ENCODE results near the gene EIF5AL1.

The EIF5AL1 gene

GRCh38 chr10:79492256-79492655, 20.1 kb upstream of the EIF5AL1 start:
- Histone ChIP-seq H3K4me3 (replicated peaks; ENCODE audit: insufficient read depth, low read length) (no peak overlapping the region), H3K27me3 (ENCODE audit: insufficient read depth, poor library complexity, severe bottlenecking) (peaks cover 2% of the 10 kb centered on the region), H3K27ac (replicated peaks) (no peak overlapping the region)
- DNase-seq (ENCODE audit: low read depth in 1 of 2, low spot score in 1 of 2) = no peak
- TF ChIP-seq REST (IDR thresholded peaks at IDR 0.05; ENCODE audit: insufficient replicate concordance, low read depth) (no peak), SPI1 (IDR thresholded peaks at IDR 0.05; ENCODE audit: borderline replicate concordance, low read depth) (no peak), CTCF (IDR thresholded peaks at IDR 0.05; ENCODE audit: insufficient read depth, low read length) (no peak), POLR2AphosphoS5 (IDR thresholded peaks at IDR 0.05; ENCODE audit: low read depth) (no peak), GABPA (IDR thresholded peaks at IDR 0.05; ENCODE audit: low read depth) (no peak)

- Histone ChIP-seq H3K4me3 (replicated peaks; ENCODE audit: insufficient read depth, low read length) (no peak overlapping the region), H3K27me3 (ENCODE audit: insufficient read depth, poor library complexity, severe bottlenecking) (peaks cover 6% of the 10 kb centered on the region), H3K27ac (replicated peaks) (no peak overlapping the region)
- no peak for DNase-seq (ENCODE audit: low read depth in 1 of 2, low spot score in 1 of 2)
- no peak for TF ChIP-seq GABPA (IDR thresholded peaks at IDR 0.05; ENCODE audit: low read depth)
- no peak for TF ChIP-seq REST (IDR thresholded peaks at IDR 0.05; ENCODE audit: insufficient replicate concordance, low read depth)
- no peak for TF ChIP-seq SPI1 (IDR thresholded peaks at IDR 0.05; ENCODE audit: borderline replicate concordance, low read depth)
- no peak for TF ChIP-seq POLR2AphosphoS5 (IDR thresholded peaks at IDR 0.05; ENCODE audit: low read depth)
- TF ChIP-seq CTCF (IDR thresholded peaks at IDR 0.05; ENCODE audit: insufficient read depth, low read length) = no peak
Measured at GRCh38 chr10:79492839-79493238, 19.5 kb upstream of the EIF5AL1 start.

- no peak for DNase-seq (ENCODE audit: low read depth in 1 of 2, low spot score in 1 of 2)
- TF ChIP-seq POLR2AphosphoS5 (IDR thresholded peaks at IDR 0.05; ENCODE audit: low read depth) = no peak
- TF ChIP-seq GABPA (IDR thresholded peaks at IDR 0.05; ENCODE audit: low read depth) = no peak
- no peak for TF ChIP-seq CTCF (IDR thresholded peaks at IDR 0.05; ENCODE audit: insufficient read depth, low read length)
- Histone ChIP-seq H3K4me3 (replicated peaks; ENCODE audit: insufficient read depth, low read length) (no peak overlapping the region), H3K27ac (replicated peaks) (no peak overlapping the region), H3K27me3 (ENCODE audit: insufficient read depth, poor library complexity, severe bottlenecking) (peaks cover 6% of the 10 kb centered on the region)
Measured at GRCh38 chr10:79493806-79494205, 18.5 kb upstream of the EIF5AL1 start.

Measured in HL-60 (cell line).